Lower lobe of right lung (tissue), 2 donors: Measurements from ENCODE around the gene GPR68. TPM values are rescaled to one million over a fixed set of nuclear protein-coding genes. Genes with fewer than 3 reads are reported as not detected.

Experiments
- ATAC-seq, 2 donors: fragments of 200-7000 bp; cut with Tn5 transposase; one replicate each; pipeline ENCODE4 v1.9.1; 2020 to 2022; ENCODE audit warnings: mild to moderate bottlenecking in 2 of 2, moderate library complexity in 2 of 2
- DNase-seq: peaks from one replicate; pipeline ENCODE4 v3.0.0-alpha.2; 2020
- H3K27ac ChIP-seq: fragments of 200-600 bp; one replicate; pipeline ENCODE4 v1.8.0; 2022
- H3K27me3 ChIP-seq: fragments of 200-600 bp; one replicate; pipeline ENCODE4 v1.8.0; 2022; ENCODE audit warnings: low read depth
- H3K36me3 ChIP-seq: fragments of 200-600 bp; one replicate; pipeline ENCODE4 v1.8.0; 2022; ENCODE audit warnings: mild to moderate bottlenecking
- H3K4me1 ChIP-seq: fragments of 200-600 bp; one replicate; pipeline ENCODE4 v1.8.0; 2022
- H3K4me3 ChIP-seq: fragments of 200-600 bp; one replicate; pipeline ENCODE4 v1.8.0; 2022; ENCODE audit warnings: mild to moderate bottlenecking
- H3K9me3 ChIP-seq: fragments of 200-600 bp; one replicate; pipeline ENCODE4 v1.8.0; 2022
- intact Hi-C: fragments of 100-400 bp; cut with DNase I; formaldehyde crosslinking; loops from one replicate; pipeline ENCODE4 v1.11.0; 2022
- total RNA-seq: library from RNA; stranded (reverse); fragmentation: NEBNext Ultra II Directional; extraction: Animal tissue kit (Norgen Biotek cat#: 25700); gene quantifications from one replicate; pipeline ENCODE4 v1.2.1, GENCODE V29; 2021
- TF ChIP-seq, protein P1 (sequence below): fragments of 200-600 bp; IDR thresholded peaks from one replicate; pipeline ENCODE4 v1.8.0; 2022; ENCODE audit warnings: antibody characterized with exemption, mild to moderate bottlenecking
- donor health status: DM: no; HTN: yes; CAD: no; lungs with severe emphysema.

GPR68 gene
- total RNA-seq, 1 donor from 2014 or later: 3.4 TPM

GRCh38 chr14:91232052-91232451, 12.5 kb downstream of the GPR68 start:
- H3K9me3 ChIP-seq: no peaks in the 10 kb centered on the region
- H3K36me3 ChIP-seq: peaks cover 10% of the 10 kb centered on the region
- H3K27me3 ChIP-seq: no peaks in the 10 kb centered on the region
- intact Hi-C loops: no loop called here
- ATAC-seq (peak; percentile 68 to 73), DNase-seq (no peak)
- H3K27ac ChIP-seq: peak overlapping the region; percentile 49
- no peak overlapping the region for H3K4me3 ChIP-seq
- peaks cover 49% of the 10 kb centered on the region for H3K4me1 ChIP-seq
- TF ChIP-seq, protein P1, sequence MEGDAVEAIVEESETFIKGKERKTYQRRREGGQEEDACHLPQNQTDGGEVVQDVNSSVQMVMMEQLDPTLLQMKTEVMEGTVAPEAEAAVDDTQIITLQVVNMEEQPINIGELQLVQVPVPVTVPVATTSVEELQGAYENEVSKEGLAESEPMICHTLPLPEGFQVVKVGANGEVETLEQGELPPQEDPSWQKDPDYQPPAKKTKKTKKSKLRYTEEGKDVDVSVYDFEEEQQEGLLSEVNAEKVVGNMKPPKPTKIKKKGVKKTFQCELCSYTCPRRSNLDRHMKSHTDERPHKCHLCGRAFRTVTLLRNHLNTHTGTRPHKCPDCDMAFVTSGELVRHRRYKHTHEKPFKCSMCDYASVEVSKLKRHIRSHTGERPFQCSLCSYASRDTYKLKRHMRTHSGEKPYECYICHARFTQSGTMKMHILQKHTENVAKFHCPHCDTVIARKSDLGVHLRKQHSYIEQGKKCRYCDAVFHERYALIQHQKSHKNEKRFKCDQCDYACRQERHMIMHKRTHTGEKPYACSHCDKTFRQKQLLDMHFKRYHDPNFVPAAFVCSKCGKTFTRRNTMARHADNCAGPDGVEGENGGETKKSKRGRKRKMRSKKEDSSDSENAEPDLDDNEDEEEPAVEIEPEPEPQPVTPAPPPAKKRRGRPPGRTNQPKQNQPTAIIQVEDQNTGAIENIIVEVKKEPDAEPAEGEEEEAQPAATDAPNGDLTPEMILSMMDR: no peak

GRCh38 chr14:91231446-91231845, 13.1 kb downstream of the GPR68 start:
- no peak overlapping the region for H3K4me3 ChIP-seq
- intact Hi-C loops: no loop called here
- no peaks in the 10 kb centered on the region for H3K9me3 ChIP-seq
- H3K4me1 ChIP-seq: peaks cover 49% of the 10 kb centered on the region
- peaks cover 10% of the 10 kb centered on the region for H3K36me3 ChIP-seq
- H3K27me3 ChIP-seq: no peaks in the 10 kb centered on the region
- TF ChIP-seq, protein P1: no peak
- H3K27ac ChIP-seq: peak overlapping the region; percentile 49
- DNase-seq (no peak), ATAC-seq (no peak)

DNA sequence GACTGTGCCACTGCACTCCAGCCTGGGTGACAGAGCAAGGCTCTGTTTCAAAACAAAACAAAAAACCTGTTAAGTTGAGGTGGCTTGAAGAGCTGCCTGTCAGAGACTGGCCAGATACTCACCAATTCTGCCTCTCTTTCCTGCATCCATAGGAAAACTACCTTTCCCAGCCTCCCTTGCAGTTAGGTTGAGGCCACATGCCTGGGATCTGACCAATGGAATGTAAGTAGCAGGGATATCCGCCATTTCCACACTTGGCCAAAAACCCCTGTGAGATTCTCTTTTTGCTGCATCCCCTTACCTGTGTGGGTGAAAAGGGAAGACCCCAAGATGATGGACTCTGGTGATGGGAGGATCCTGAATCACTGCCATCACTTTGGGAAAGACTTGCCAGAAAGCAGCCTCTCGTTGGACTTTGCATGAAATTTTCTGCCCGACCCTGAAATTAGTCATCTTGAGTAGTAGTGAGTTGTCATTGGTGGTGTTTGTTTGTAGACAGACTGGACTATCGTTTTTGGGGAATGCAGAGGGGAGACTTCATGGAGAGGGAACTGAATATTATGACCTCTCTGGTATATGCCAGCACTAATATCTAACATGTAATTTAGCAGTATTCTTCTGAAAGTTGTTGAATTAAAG, 14.0 kb downstream of the GPR68 start:
- ATAC-seq: no peak
- H3K27ac ChIP-seq: peak overlapping the region; percentile 24
- intact Hi-C loops: no loop called here
- H3K4me3 ChIP-seq: no peak overlapping the region
- peaks cover 11% of the 10 kb centered on the region for H3K36me3 ChIP-seq
- DNase-seq: no peak
- TF ChIP-seq, protein P1: no peak
- peaks cover 49% of the 10 kb centered on the region for H3K4me1 ChIP-seq
- H3K27me3 ChIP-seq: no peaks in the 10 kb centered on the region
- no peaks in the 10 kb centered on the region for H3K9me3 ChIP-seq

- intact Hi-C loops: no loop called here
- Histone ChIP-seq H3K27ac (peak overlapping the region; percentile 24), H3K4me3 (no peak overlapping the region), H3K36me3 (peaks cover 19% of the 10 kb centered on the region), H3K4me1 (peaks cover 54% of the 10 kb centered on the region), H3K9me3 (no peaks in the 10 kb centered on the region), H3K27me3 (no peaks in the 10 kb centered on the region)
- ATAC-seq (peak; percentile 20 to 30), DNase-seq (no peak)
- TF ChIP-seq, protein P1: no peak
These were observed 14.7 kb downstream of the GPR68 start for GRCh38 chr14:91229743-91230200.

DNA sequence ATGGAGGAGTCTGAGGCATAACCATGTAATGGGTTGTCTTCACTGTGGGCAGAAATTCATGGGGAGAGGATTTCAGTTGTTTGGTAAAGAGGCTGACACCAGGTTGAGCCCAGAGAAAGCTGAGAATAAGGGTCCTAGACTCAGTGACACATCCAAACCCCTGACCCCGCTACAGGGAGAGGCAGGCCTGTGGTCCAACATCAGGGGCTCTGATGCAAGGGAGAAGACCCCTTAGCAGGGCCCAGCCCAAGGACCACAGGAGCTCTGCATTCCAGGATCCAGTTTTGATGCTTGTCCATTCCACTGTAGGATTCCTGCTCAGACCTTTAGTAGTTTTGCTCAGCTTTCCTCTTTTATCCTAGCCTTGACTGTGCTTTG, 15.5 kb downstream of the GPR68 start:
- Histone ChIP-seq H3K36me3 (peaks cover 25% of the 10 kb centered on the region), H3K27me3 (no peaks in the 10 kb centered on the region), H3K4me1 (peaks cover 59% of the 10 kb centered on the region), H3K27ac (no peak overlapping the region), H3K9me3 (no peaks in the 10 kb centered on the region), H3K4me3 (no peak overlapping the region)
- intact Hi-C loops: no loop called here
- ATAC-seq (no peak), DNase-seq (no peak)
- TF ChIP-seq, protein P1: no peak
